Endothelial cell of umbilical vein (primary cell): ENCODE measurements around the gene PUDP. TPM values are rescaled to one million over a fixed set of nuclear protein-coding genes. Genes with fewer than 3 reads are reported as not detected.

Experiments
- BruUV-seq: library from RNA; stranded (reverse); fragments of 400-500 nt; replicated peaks from 2 replicates; lab custom pipeline; 2021; lab: Mats Ljungman, UMichigan
- CTCF ChIA-PET: fragments of 300-600, 350-600 bp; sonication (Branson Sonifier 250); formaldehyde crosslinking; loops from one replicate; lab custom pipeline; 2021; ENCODE audit warnings: antibody characterized with exemption, inconsistent platforms; lab: Charles Lee
- POLR2A ChIA-PET: fragments of 300-600, 350-600 bp; sonication (Branson Sonifier 250); formaldehyde crosslinking; loops from one replicate; lab custom pipeline; 2021; ENCODE audit warnings: antibody characterized with exemption, inconsistent platforms; lab: Charles Lee
- DNase-seq: peaks from one replicate; pipeline ENCODE4 v3.0.0-alpha.2; 2011; ENCODE audit warnings: low read depth, low spot score
- FAIRE-seq: peaks from 2 replicates; lab custom pipeline; 2011; peaks lifted over from hg19 to GRCh38; lab: Jason Lieb, UNC
- H2AFZ ChIP-seq: 2 replicates; pipeline ENCODE4 v1.6.0; 2012; ENCODE audit warnings: low read depth, low read length, control low read depth, inconsistent platforms
- H3K27ac ChIP-seq: 2 replicates; pipeline ENCODE4 v1.5.1; 2011; ENCODE audit warnings: low read depth, mild to moderate bottlenecking, control low read depth, low read length, moderate library complexity; ENCODE audit not compliant: insufficient read depth
- H3K27me3 ChIP-seq, 2 experiments: 2 replicates each; pipeline versions ENCODE4 v1.6.0 to v1.6.1; 2011; ENCODE audit warnings: low read length in 2 of 2, mixed read lengths in 1 of 2; ENCODE audit not compliant: control insufficient read depth in 2 of 2, insufficient read depth in 2 of 2
- H3K36me3 ChIP-seq, 2 experiments: 2 replicates in 1 of 2; 3 replicates in 1 of 2; pipeline ENCODE4 v1.5.1; 2011; ENCODE audit warnings: low read length in 2 of 2, mild to moderate bottlenecking in 1 of 2, moderate library complexity in 1 of 2; ENCODE audit not compliant: control insufficient read depth in 2 of 2, insufficient read depth in 2 of 2; ENCODE audit errors: extremely low read depth in 1 of 2
- H3K4me1 ChIP-seq: 3 replicates; pipeline ENCODE4 v1.5.1; 2011; ENCODE audit warnings: mild to moderate bottlenecking, low read length; ENCODE audit not compliant: control insufficient read depth, insufficient read depth; ENCODE audit errors: extremely low read depth
- H3K4me2 ChIP-seq: 2 replicates; pipeline ENCODE4 v1.6.1; 2011; ENCODE audit warnings: low read length, control low read depth, mixed read lengths; ENCODE audit not compliant: insufficient read depth
- H3K4me3 ChIP-seq, 3 experiments: fragments of 200-600 bp in 1 of 3; sonication (generic), shearing (Covaris generic) in 1 of 3; replicated peaks in 1 of 3; 2 replicates each; pipeline ENCODE4 v1.5.1; 2011 to 2016; ENCODE audit warnings: control low read depth in 3 of 3, low read length in 3 of 3, mild to moderate bottlenecking in 2 of 3, inconsistent platforms in 1 of 3, low read depth in 1 of 3, moderate library complexity in 1 of 3; ENCODE audit not compliant: insufficient read depth in 1 of 3
- H3K79me2 ChIP-seq: 2 replicates; pipeline ENCODE4 v1.6.0; 2012; ENCODE audit warnings: low read length, inconsistent platforms; ENCODE audit not compliant: control insufficient read depth, insufficient read depth
- H3K9ac ChIP-seq: replicated peaks from 2 replicates; pipeline ENCODE3; 2011; ENCODE audit warnings: low read length, control low read depth; ENCODE audit not compliant: insufficient read depth; ENCODE audit errors: extremely low read depth
- H3K9me1 ChIP-seq: replicated peaks from 3 replicates; pipeline ENCODE4 v1.6.0; 2011; ENCODE audit warnings: mild to moderate bottlenecking, low read length; ENCODE audit not compliant: control insufficient read depth, insufficient read depth; ENCODE audit errors: extremely low read depth
- H3K9me3 ChIP-seq: replicated peaks from 2 replicates; pipeline ENCODE4 v1.5.1; 2012; ENCODE audit warnings: low read length, inconsistent platforms; ENCODE audit not compliant: control insufficient read depth, insufficient read depth
- H4K20me1 ChIP-seq: replicated peaks from 2 replicates; pipeline ENCODE3; 2011; ENCODE audit warnings: mild to moderate bottlenecking, low read length; ENCODE audit not compliant: control insufficient read depth, insufficient read depth; ENCODE audit errors: extremely low read depth
- EZH2 ChIP-seq: IDR thresholded peaks from 2 replicates; pipeline ENCODE4 v1.6.1; 2012; ENCODE audit warnings: borderline replicate concordance, low read depth, mild to moderate bottlenecking, moderate library complexity, low read length, inconsistent platforms; ENCODE audit not compliant: severe bottlenecking
- FOS ChIP-seq: IDR thresholded peaks from 2 replicates; pipeline ENCODE4 v1.6.1; 2011; ENCODE audit warnings: mild to moderate bottlenecking, low read length, moderate library complexity, borderline replicate concordance; ENCODE audit not compliant: insufficient read depth
- GATA2 ChIP-seq: IDR thresholded peaks from 2 replicates; pipeline ENCODE4 v1.7.0; 2011; ENCODE audit warnings: low read depth, mild to moderate bottlenecking, moderate library complexity, mixed read lengths, low read length; ENCODE audit not compliant: insufficient read length, insufficient read depth
- JUN ChIP-seq: IDR thresholded peaks from 2 replicates; pipeline ENCODE4 v1.6.1; 2011; ENCODE audit warnings: borderline replicate concordance, low read depth; ENCODE audit not compliant: insufficient read length, insufficient read depth
- MYC ChIP-seq: IDR thresholded peaks from one replicate; pipeline ENCODE4 v1.6.1; 2011; ENCODE audit warnings: mild to moderate bottlenecking, low read depth, low read length
- POLR2A ChIP-seq: IDR thresholded peaks from 2 replicates; pipeline ENCODE4 v1.6.1; 2012; ENCODE audit warnings: low read depth, mild to moderate bottlenecking, control low read depth, low read length
- POLR2AphosphoS5 ChIP-seq: IDR thresholded peaks from 2 replicates; pipeline ENCODE4 v1.6.1; 2012; ENCODE audit warnings: low read depth, mild to moderate bottlenecking, control low read depth, low read length, moderate library complexity; ENCODE audit not compliant: insufficient read depth
- dilution Hi-C: fragments of 300-500 bp; cut with MboI; formaldehyde crosslinking; loops from one replicate; pipeline ENCODE4 v1.15.0; 2019; ENCODE audit warnings: low sequenced_read_pairs; ENCODE audit not compliant: extremely low pct_ligation_motif_present
- intact Hi-C: fragments of 100-400 bp; cut with micrococcal nuclease; formaldehyde crosslinking; loops from one replicate; pipeline ENCODE4 v1.10.0; 2022
- polyA plus RNA-seq, 4 experiments: library from polyadenylated mRNA; depleted of rRNA in 3 of 4; stranded (reverse) in 3 of 4; unstranded in 1 of 4; fragments of >200 nt; gene quantifications; 2 replicates each; pipeline versions ENCODE4 v1.2.1 to v1.2.3, GENCODE V29; 2011 to 2012; ENCODE audit warnings: missing spikeins in 1 of 4
- total RNA-seq: library from RNA; stranded (reverse); gene quantifications from 2 replicates; pipeline ENCODE4 v1.2.3, GENCODE V29; 2021
- TF ChIP-seq, protein P1 (sequence below), 2 donors: IDR thresholded peaks; 1 replicate in 1 of 2; 2 replicates in 1 of 2; pipeline ENCODE4 v1.5.1; 2011; ENCODE audit warnings: low read length in 2 of 2, mild to moderate bottlenecking in 2 of 2, moderate library complexity in 2 of 2, control low read depth in 1 of 2, inconsistent platforms in 1 of 2, low read depth in 1 of 2; ENCODE audit not compliant: insufficient read depth in 1 of 2; ENCODE audit errors: extremely low read depth in 1 of 2
- TF ChIP-seq, protein P2 (sequence below): IDR thresholded peaks from 2 replicates; pipeline ENCODE4 v1.6.1; 2011; ENCODE audit not compliant: insufficient read depth, insufficient read length

The PUDP gene
- total and polyA plus RNA-seq, 2 donors (not counting 3 experiments of a cell fraction or from before 2014, with no cell fraction given) = 17.3 to 22.5 TPM

DNA sequence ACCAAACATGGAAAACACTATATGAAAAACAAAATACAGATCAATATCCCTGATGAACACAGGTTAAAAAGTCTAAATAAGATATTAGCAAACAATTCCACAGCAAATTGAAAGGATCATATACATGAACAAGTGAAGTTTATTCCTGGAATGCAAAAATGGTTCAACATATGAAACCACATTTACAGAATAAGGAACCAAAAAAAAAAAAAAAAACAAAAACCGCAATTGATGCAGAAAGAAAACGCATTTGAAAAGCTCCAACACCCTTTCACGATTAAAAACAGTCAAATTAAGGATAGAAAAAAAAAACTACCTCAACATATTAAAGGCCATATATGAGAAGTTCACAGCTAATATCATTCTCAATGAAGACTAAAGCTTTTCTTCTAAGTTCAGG lies 45.8 kb downstream of the PUDP start:
- Histone ChIP-seq H3K9me3 (no peaks in the 10 kb centered on the region), H3K27ac (no peak overlapping the region), H3K79me2 (peaks cover 6% of the 10 kb centered on the region), H4K20me1 (no peaks in the 10 kb centered on the region), H3K36me3 (no peaks in the 10 kb centered on the region), H2AFZ (no peak overlapping the region), H3K4me3 (no peak overlapping the region), H3K9ac (no peak overlapping the region), H3K27me3 (no peaks in the 10 kb centered on the region), H3K4me2 (no peak overlapping the region), H3K4me1 (no peaks in the 10 kb centered on the region), H3K9me1 (no peaks in the 10 kb centered on the region)
- intact Hi-C loops = no loop called here
- no peak for DNase-seq
- TF ChIP-seq, protein P1, sequence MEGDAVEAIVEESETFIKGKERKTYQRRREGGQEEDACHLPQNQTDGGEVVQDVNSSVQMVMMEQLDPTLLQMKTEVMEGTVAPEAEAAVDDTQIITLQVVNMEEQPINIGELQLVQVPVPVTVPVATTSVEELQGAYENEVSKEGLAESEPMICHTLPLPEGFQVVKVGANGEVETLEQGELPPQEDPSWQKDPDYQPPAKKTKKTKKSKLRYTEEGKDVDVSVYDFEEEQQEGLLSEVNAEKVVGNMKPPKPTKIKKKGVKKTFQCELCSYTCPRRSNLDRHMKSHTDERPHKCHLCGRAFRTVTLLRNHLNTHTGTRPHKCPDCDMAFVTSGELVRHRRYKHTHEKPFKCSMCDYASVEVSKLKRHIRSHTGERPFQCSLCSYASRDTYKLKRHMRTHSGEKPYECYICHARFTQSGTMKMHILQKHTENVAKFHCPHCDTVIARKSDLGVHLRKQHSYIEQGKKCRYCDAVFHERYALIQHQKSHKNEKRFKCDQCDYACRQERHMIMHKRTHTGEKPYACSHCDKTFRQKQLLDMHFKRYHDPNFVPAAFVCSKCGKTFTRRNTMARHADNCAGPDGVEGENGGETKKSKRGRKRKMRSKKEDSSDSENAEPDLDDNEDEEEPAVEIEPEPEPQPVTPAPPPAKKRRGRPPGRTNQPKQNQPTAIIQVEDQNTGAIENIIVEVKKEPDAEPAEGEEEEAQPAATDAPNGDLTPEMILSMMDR (IDR thresholded peaks at IDR 0.05; ENCODE audit: extremely low read depth in 1 of 2, insufficient read depth in 1 of 2, low read depth in 1 of 2, low read length in 2 of 2) = no peak
- TF ChIP-seq, protein P2, sequence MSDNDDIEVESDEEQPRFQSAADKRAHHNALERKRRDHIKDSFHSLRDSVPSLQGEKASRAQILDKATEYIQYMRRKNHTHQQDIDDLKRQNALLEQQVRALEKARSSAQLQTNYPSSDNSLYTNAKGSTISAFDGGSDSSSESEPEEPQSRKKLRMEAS = no peak
- TF ChIP-seq JUN = no peak
- TF ChIP-seq GATA2 = no peak
- TF ChIP-seq EZH2 = no peak
- TF ChIP-seq POLR2A = no peak
- TF ChIP-seq MYC = no peak
- TF ChIP-seq POLR2AphosphoS5 = no peak
- no peak for TF ChIP-seq FOS
- no TSS peak for BruUV-seq
- CTCF ChIA-PET = interaction anchor here (1.0 to 1.4 kb wide), 2 partner anchors 11 to 48 kb away, joined by 3 to 4 read pairs; no protein-coding TSS in a partner anchor
- POLR2A ChIA-PET = no interaction called here
- no peak for FAIRE-seq
- dilution Hi-C loops = no loop called here
